Adrenal gland (tissue), 12 donors: ENCODE data around the gene INSYN1. TPM values are rescaled to one million over a fixed set of nuclear protein-coding genes. Genes with fewer than 3 reads are reported as not detected.
"Not testable (repeated sequence)": the region's sequence is repeated elsewhere in the genome, so short reads cannot be mapped to it uniquely, and the experiment has no call there.

Source experiments
- DNase-seq, 7 donors: peaks; one replicate each; pipeline ENCODE4 v3.0.0-alpha.2; 2019 to 2020
- H3K27ac ChIP-seq, 5 donors: fragments of 200-600 bp; sonication (generic) in 4 of 5; 1 replicate in 3 of 5; 2 replicates in 2 of 5; pipeline versions ENCODE4 v1.5.1 to v1.8.0; 2016 to 2020; ENCODE audit warnings: mild to moderate bottlenecking in 1 of 5
- H3K27me3 ChIP-seq: fragments of 200-600 bp; 2 replicates; pipeline ENCODE4 v1.8.0; 2021
- H3K36me3 ChIP-seq, 2 donors: fragments of 200-600 bp; replicated peaks in 1 of 2; 1 replicate in 1 of 2; 2 replicates in 1 of 2; pipeline versions ENCODE4 v1.5.1 to v1.8.0; 2018 to 2022
- H3K4me1 ChIP-seq, 2 donors: fragments of 200-600 bp; replicated peaks in 1 of 2; 1 replicate in 1 of 2; 2 replicates in 1 of 2; pipeline versions ENCODE4 v1.5.1 to v1.8.0; 2018 to 2021
- H3K4me3 ChIP-seq, 4 donors: fragments of 200-600 bp; sonication (generic) in 3 of 4; one replicate each; pipeline ENCODE4 v1.5.1; 2016 to 2018
- H3K9me3 ChIP-seq, 3 donors: fragments of 200-600 bp; sonication (generic) in 1 of 3; replicated peaks in 1 of 3; 1 replicate in 2 of 3; 2 replicates in 1 of 3; pipeline versions ENCODE4 v1.5.1 to v1.8.0; 2016 to 2021
- POLR2A ChIP-seq, 2 donors: fragments of 450-650 bp; IDR thresholded peaks; one replicate each; pipeline ENCODE4 v1.6.1; 2017; ENCODE audit warnings: antibody characterized with exemption in 2 of 2, mild to moderate bottlenecking in 2 of 2, moderate library complexity in 1 of 2
- WGBS, 4 donors: extraction: QIAGEN DNeasy Blood & Tissue Kit in 2 of 4; methylation state at CpG; one replicate each; pipeline versions ENCODE4 v1.1.5 to v1.1.7; 2013 to 2017; 5-methylcytosine and 5-hydroxymethylcytosine counted together
- intact Hi-C, 2 donors: fragments of 100-400 bp; cut with DNase I; formaldehyde crosslinking; loops; one replicate each; pipeline versions ENCODE4 v1.14.1 to v1.15.0; 2022 to 2023
- polyA plus RNA-seq, 3 donors: library from polyadenylated mRNA; stranded (reverse); fragments of 200-250 nt in 2 of 3; fragments of 350-450 nt in 1 of 3; fragmentation: Illumina TruSeq in 1 of 3; extraction: RNeasy Lipid Tissue Mini Kit (QIAGEN cat#74804) in 1 of 3; gene quantifications; one replicate each; pipeline ENCODE4 v1.2.3, GENCODE V29; 2013 to 2014
- total RNA-seq, 9 donors: library from RNA; depleted of rRNA in 4 of 9; stranded (reverse); fragments of >200 nt in 4 of 9; fragments of 120-200 nt in 1 of 9; fragmentation: NEBNext Ultra II Directional in 1 of 9; extraction: Animal tissue kit (Norgen Biotek cat#: 25700) in 1 of 9; gene quantifications; one replicate each; pipeline versions ENCODE4 v1.1.0 to v1.2.4, GENCODE V29; 2013 to 2023
- TF ChIP-seq, protein P1 (sequence below), 6 experiments: fragments of 450-650 bp in 4 of 6; fragments of 200-600 bp in 2 of 6; sonication (generic) in 1 of 6; IDR thresholded peaks; 1 replicate in 5 of 6; 2 replicates in 1 of 6; pipeline versions ENCODE4 v1.5.1 to v1.8.0; 2016 to 2021; ENCODE audit warnings: antibody characterized with exemption in 6 of 6, mild to moderate bottlenecking in 2 of 6, moderate library complexity in 1 of 6
- donor health status: healthy with polysubstance abuse.
- donor health status: Bipolar disorder and iron deficiency.
- donor health status: DM: yes; HTN: yes; CAD: no.
- donor health status: DM: no; HTN: no; CAD: no.
- donor health status: DM: no; HTN: no; CAD: no.
- donor health status: DM: yes; HTN: yes; CAD: no.

The INSYN1 gene
- total and polyA plus RNA-seq, 12 donors: 0.68 to 19.5 (median 3.7) TPM

DNA sequence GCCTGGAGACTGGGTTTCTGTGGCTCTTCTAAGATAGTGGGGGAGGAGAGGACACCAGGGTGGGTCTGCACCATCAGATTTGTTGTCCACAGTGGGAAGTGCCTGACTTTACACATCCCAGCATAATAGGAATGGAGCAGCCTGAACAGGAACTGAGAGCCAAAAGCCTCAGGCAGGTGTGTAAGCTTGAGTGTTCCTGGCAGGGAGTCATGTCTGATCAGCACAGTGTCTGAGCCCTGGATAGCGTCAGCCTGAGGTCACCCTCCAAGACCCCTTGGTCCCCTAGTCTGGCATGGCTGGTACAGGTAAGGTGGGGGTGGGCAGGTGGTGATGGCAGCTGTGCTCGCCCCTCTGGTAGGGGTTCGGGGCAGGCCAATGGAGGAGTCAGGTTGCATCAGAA, 20.2 kb downstream of the INSYN1 start:
- H3K27me3 ChIP-seq: no peaks in the 10 kb centered on the region
- intact Hi-C loops: no loop called here
- H3K27ac ChIP-seq: no peak overlapping the region
- TF ChIP-seq, protein P1, sequence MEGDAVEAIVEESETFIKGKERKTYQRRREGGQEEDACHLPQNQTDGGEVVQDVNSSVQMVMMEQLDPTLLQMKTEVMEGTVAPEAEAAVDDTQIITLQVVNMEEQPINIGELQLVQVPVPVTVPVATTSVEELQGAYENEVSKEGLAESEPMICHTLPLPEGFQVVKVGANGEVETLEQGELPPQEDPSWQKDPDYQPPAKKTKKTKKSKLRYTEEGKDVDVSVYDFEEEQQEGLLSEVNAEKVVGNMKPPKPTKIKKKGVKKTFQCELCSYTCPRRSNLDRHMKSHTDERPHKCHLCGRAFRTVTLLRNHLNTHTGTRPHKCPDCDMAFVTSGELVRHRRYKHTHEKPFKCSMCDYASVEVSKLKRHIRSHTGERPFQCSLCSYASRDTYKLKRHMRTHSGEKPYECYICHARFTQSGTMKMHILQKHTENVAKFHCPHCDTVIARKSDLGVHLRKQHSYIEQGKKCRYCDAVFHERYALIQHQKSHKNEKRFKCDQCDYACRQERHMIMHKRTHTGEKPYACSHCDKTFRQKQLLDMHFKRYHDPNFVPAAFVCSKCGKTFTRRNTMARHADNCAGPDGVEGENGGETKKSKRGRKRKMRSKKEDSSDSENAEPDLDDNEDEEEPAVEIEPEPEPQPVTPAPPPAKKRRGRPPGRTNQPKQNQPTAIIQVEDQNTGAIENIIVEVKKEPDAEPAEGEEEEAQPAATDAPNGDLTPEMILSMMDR (IDR thresholded peaks at IDR 0.05): no peak
- no peak for TF ChIP-seq POLR2A (IDR thresholded peaks at IDR 0.05)
- no peaks in the 10 kb centered on the region for H3K4me1 ChIP-seq
- H3K9me3 ChIP-seq: no peaks in the 10 kb centered on the region
- DNase-seq: no peak
- H3K4me3 ChIP-seq: no peak overlapping the region
- 56 to 79% (median 64%) methylated on average over 3 of the region's 3 CpGs for WGBS, 4 donors
- no peaks in the 10 kb centered on the region for H3K36me3 ChIP-seq

DNA sequence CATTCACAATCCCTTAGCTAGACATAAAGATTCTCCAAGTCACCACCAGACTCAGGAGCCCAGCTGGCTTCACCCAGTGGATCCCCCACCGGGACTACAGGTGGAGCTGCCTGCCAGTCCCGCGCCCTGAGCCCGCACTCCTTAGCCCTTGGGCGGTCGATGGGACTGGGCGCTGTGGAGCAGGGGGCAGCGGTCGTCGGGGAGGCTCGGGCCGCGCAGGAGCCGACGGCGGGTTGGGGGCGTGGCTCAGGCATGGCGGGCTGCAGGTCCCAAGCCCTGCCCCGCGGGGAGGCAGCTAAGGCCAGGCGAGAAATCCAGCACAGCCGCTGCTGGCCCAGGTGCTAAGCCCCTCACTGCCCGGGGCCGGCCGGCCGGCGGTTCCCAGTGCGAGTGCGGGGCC, 21.1 kb downstream of the INSYN1 start:
- H3K9me3 ChIP-seq, H3K36me3 ChIP-seq, H3K27ac ChIP-seq, intact Hi-C loops, H3K4me3 ChIP-seq, DNase-seq, H3K4me1 ChIP-seq, H3K27me3 ChIP-seq: not testable (repeated sequence)
- WGBS, 4 donors: 95 to 100% (median 98%) methylated on average over 3 to 29 of the region's 29 CpGs

DNA sequence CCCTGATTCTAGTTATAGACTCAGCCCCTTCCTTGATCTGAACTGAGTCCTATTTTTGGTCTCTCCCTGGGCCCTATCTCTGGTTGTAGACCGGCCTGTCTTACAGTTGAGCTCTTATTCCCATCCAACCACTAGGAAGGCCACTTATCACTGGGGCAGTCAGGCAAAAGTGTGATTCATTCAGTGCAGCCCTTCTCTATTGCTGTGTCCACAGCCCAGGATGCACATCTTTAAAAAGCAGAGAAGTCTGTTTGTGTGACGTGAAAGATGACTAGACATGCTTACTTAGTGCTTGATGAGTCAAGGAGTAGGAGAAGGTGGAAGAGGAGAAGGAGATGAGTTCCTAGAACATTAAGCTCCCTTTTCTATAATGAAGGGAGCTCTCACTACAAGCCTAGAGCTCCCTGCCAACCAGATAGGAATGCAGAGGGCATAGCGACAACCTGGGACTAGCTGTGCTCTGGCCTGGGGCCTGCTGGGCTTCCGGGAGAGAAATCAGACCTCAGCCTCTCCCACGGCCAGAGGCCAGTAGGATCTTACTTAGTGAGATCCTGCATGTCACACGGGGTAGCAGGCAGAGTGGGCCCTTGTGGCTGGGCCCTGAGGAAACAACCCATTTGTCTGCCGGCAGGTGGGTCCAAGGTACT, 25.7 kb downstream of the INSYN1 start:
- 82 to 98% (median 92%) methylated on average over 4 to 7 of the region's 7 CpGs for WGBS, 4 donors
- no peaks in the 10 kb centered on the region for H3K9me3 ChIP-seq
- intact Hi-C loops: no loop called here
- H3K4me1 ChIP-seq: no peaks in the 10 kb centered on the region
- DNase-seq: no peak
- TF ChIP-seq, protein P1 (IDR thresholded peaks at IDR 0.05): no peak
- no peak for TF ChIP-seq POLR2A (IDR thresholded peaks at IDR 0.05)
- no peak overlapping the region for H3K27ac ChIP-seq
- no peaks in the 10 kb centered on the region for H3K27me3 ChIP-seq
- H3K36me3 ChIP-seq: no peaks in the 10 kb centered on the region
- H3K4me3 ChIP-seq: no peak overlapping the region

DNA sequence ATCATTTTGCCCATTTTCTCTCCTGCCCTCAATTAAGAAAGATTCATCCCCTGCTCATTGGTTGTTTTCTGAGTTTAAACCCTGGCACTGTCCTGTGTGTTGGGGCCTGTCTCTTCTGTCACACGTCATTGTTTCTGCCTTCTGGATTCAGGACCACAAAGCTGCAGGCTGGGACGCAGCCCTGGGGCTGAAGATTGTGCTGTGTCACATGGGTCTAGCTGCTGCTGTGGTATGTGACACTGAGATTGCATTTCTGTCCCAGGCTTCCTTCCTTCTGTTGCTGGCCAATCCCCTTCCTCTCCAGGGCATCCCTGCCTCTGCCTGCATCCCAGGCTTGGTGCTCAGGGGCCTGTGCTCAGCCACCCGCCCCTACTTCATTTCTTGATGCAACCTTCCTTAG, 28.9 kb downstream of the INSYN1 start:
- no peaks in the 10 kb centered on the region for H3K9me3 ChIP-seq

More for the DNA sequence above, 28.9 kb downstream of the INSYN1 start:
- no peak overlapping the region for H3K27ac ChIP-seq
- WGBS, 4 donors: 65 to 72% (median 67%) methylated on average over 3 of the region's 3 CpGs
- TF ChIP-seq, protein P1 (IDR thresholded peaks at IDR 0.05): no peak
- no peak for TF ChIP-seq POLR2A (IDR thresholded peaks at IDR 0.05)
- DNase-seq: no peak
- no peak overlapping the region for H3K4me3 ChIP-seq
- no peaks in the 10 kb centered on the region for H3K36me3 ChIP-seq
- intact Hi-C loops: no loop called here
- H3K27me3 ChIP-seq: no peaks in the 10 kb centered on the region
- H3K4me1 ChIP-seq: no peaks in the 10 kb centered on the region
